AG10803 (cell line): ENCODE results near the gene BACH2.

Source experiments
- DNase-seq: peaks from one replicate; pipeline ENCODE4 v3.0.0; 2010; ENCODE audit warnings: low read depth
- H3K4me3 ChIP-seq: 2 replicates; pipeline ENCODE4 v1.5.1; 2011; ENCODE audit warnings: mild to moderate bottlenecking, low read length, control low read depth
- TF ChIP-seq, protein P1 (sequence below): conservative IDR thresholded peaks from 2 replicates; pipeline ENCODE4 v1.5.1; 2011; ENCODE audit warnings: mild to moderate bottlenecking, low read length, control low read depth, inconsistent platforms

The BACH2 gene

DNA sequence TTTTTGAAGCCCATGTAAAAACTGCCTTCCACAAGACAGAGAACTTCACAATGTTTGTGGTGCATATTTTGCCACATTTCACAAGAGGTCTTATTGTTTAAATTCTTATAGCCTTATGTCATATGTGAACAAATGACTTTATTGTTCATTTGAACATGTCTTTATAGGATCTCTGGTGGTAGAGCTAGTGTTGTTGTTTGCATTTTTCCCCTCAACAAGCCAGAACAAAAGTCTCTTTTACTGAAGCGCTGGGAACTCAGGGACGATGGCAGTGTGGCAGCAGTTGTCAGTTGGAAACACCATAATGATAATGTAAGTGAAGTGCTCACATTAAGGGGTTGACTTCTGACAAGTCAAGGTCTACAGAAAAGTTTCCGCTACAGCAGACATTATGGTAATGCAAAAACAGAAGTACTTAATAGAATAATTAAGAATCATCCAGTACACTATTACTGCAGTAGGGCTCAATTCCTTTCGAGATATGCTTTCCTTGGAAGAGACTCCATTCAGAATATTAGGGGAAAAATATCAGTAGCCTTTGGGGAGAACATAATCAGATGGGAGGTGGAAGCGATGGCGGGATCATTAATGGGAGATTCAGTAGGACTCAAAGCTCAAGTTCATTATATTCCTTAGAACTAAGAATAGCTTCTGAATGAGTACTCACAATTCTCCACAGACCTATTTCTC lies 222.3 kb downstream of the BACH2 start:
- peak; percentile 18 for DNase-seq
- no peak overlapping the region for H3K4me3 ChIP-seq
- TF ChIP-seq, protein P1, sequence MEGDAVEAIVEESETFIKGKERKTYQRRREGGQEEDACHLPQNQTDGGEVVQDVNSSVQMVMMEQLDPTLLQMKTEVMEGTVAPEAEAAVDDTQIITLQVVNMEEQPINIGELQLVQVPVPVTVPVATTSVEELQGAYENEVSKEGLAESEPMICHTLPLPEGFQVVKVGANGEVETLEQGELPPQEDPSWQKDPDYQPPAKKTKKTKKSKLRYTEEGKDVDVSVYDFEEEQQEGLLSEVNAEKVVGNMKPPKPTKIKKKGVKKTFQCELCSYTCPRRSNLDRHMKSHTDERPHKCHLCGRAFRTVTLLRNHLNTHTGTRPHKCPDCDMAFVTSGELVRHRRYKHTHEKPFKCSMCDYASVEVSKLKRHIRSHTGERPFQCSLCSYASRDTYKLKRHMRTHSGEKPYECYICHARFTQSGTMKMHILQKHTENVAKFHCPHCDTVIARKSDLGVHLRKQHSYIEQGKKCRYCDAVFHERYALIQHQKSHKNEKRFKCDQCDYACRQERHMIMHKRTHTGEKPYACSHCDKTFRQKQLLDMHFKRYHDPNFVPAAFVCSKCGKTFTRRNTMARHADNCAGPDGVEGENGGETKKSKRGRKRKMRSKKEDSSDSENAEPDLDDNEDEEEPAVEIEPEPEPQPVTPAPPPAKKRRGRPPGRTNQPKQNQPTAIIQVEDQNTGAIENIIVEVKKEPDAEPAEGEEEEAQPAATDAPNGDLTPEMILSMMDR = no peak

DNA sequence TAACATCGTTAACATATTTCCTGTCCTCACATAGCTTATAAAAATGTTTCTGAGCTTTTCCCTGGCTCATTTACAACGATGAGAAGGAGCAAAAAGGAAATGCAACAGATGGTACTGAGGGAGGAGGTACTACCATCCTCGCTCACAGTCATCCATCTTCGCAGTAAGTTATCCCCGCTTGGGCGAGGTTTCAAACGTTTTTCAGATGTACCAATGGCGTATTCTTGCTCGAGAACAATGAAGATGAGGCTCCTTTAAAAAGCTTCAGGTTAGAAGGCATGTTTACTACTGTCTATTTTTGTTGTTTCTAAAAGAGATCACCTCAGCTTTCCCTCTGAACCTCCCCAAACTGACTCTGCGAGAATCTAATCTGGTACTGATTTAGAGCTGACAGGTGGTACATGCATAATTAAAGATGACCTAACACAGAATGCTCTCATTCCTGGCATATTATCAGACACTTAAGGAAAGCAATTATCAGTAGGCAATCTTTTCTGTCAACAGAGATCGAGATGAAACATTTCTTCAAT lies 223.6 kb downstream of the BACH2 start:
- no peak overlapping the region for H3K4me3 ChIP-seq
- TF ChIP-seq, protein P1 = no peak
- peak; percentile 6 for DNase-seq

DNA sequence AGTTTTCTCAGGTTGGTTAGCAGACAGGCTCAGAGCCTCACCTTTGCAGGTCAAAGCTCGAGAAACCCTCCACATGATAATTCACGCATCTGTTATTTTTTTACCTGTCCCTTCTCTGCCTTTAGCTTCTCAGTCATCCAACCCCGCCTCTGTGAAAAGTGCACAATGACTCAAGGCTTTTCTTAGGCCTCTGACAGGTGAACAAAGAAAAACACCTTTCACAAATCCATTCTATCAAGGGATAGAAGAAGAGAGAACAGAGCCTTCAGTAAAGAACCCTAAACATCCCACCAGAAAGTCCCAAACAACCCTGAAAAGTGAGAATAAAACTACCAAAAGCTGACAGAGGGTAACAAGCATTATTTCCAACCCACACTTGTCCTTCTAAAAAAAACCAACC lies 224.1 kb downstream of the BACH2 start:
- no peak for DNase-seq
- H3K4me3 ChIP-seq = no peak overlapping the region
- TF ChIP-seq, protein P1 = no peak

DNA sequence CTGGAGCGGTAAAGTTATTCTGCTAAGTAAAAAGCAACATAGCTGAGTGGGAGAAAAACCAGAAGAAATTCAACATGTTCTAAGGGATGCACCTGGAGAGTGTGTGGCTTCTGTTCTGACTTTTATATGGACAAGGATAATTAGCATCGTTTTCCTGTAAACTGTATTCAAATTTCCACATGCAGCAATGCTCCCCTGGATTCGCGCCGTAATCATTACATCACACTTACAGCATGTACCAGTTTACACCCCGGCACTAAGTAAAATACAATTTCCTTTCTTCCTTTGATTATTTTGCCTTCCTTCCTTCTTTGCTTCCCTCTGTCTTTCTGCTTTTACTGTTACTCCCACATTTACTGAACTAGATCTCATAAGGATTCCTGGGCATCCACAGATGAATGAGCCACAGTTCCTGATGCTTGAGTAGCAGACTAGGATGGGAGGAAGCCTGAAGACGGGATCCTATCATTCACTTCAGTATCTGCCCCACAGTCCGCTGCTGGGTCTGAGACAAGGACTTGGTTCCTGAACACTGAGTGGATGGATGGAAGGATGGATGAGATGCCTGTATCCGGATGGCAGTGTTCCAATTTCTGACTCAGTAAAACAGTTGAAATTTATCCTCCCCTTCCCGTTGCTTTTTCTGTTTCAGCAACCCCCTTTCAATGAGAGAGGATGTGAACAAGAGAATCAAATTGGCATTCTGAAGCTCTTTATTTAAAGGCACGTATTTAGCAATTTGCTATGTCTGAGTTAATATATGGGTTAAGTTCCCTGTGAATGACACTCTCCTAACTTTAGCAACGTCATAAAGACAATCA lies 227.7 kb downstream of the BACH2 start:
- TF ChIP-seq, protein P1 = no peak
- DNase-seq = no peak
- no peak overlapping the region for H3K4me3 ChIP-seq

DNA sequence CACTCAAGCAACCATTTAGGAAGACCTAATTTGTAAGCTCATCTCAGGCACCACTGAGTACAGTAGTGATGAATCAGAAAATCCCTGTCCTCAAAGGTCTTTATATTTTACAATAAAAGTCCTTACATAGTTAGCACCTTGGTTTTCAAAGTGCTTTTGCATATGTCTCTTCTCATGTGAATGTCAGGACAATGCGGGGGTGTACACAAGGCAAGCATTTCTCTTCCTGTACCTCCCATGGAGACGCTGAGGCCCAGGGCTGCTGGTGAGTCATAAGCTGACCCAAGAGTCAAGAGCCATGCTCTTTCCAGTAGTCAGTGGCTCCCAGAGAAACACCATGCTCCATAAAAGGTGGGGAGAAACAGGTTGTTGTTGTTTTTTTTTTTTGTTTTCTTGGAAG lies 228.4 kb downstream of the BACH2 start:
- H3K4me3 ChIP-seq = no peak overlapping the region
- TF ChIP-seq, protein P1 = no peak
- DNase-seq = peak; percentile 40

DNA sequence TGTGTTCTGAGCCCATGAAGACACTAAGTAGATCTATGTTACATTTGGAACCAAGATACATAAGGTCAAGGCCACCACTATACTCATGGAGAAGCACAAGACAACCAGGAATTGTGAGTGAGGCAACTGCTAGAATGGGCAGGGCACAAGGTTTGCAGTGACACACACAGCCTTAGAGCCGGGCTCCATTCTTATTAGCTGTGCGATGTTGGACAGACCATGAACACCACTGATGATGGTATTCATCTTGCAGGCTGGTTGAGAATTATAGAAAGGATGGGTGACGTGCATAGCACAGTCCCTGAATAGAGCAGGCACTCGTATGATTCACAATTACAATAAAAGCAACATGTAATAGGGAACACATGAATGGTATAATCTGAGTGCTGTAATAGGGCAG lies 229.9 kb downstream of the BACH2 start:
- TF ChIP-seq, protein P1 = no peak
- peak; percentile 9 for DNase-seq

More for the DNA sequence above, 229.9 kb downstream of the BACH2 start:
- no peak overlapping the region for H3K4me3 ChIP-seq
